WTC11 (cell line): Measurements from ENCODE around the gene FBRS. TPM values are rescaled to one million over a fixed set of nuclear protein-coding genes. Genes with fewer than 3 reads are reported as not detected.

Source experiments
- ATAC-seq: fragments of 200-7000 bp; cut with Tn5 transposase; 2 replicates; pipeline ENCODE4 v1.10.0; 2021; ENCODE audit warnings: mild to moderate bottlenecking, moderate library complexity
- CTCF ChIA-PET: fragments of 300-600 bp; sonication (Branson Sonifier 250); formaldehyde crosslinking; loops from one replicate; lab custom pipeline; 2021; ENCODE audit warnings: antibody characterized with exemption; lab: Charles Lee
- POLR2A ChIA-PET: fragments of 350-600 bp; sonication (Branson Sonifier 250); formaldehyde crosslinking; loops from one replicate; lab custom pipeline; 2021; ENCODE audit warnings: antibody characterized with exemption; lab: Charles Lee
- DNase-seq: peaks from one replicate; pipeline ENCODE4 v3.0.0; 2021; ENCODE audit warnings: low spot score
- H3K27ac Mint-ChIP-seq: 2 replicates; pipeline ENCODE4 v1.8.0; 2021; ENCODE audit warnings: mixed read lengths
- H3K27me3 Mint-ChIP-seq: 2 replicates; pipeline ENCODE4 v1.8.0; 2021; ENCODE audit warnings: low read depth, mild to moderate bottlenecking, moderate library complexity, mixed read lengths
- H3K36me3 Mint-ChIP-seq: 2 replicates; pipeline ENCODE4 v1.8.0; 2021; ENCODE audit warnings: mixed read lengths
- H3K4me1 Mint-ChIP-seq: 2 replicates; pipeline ENCODE4 v1.8.0; 2022; ENCODE audit warnings: mixed read lengths
- H3K4me3 Mint-ChIP-seq: 2 replicates; pipeline ENCODE4 v1.8.0; 2021; ENCODE audit warnings: mild to moderate bottlenecking, moderate library complexity, mixed read lengths
- H3K9me3 Mint-ChIP-seq: 2 replicates; pipeline ENCODE4 v1.8.0; 2021; ENCODE audit warnings: mixed read lengths
- CREM ChIP-seq: sonication (generic); formaldehyde crosslinking; IDR thresholded peaks from 2 replicates; pipeline ENCODE4 v1.8.1; 2022; ENCODE audit warnings: mild to moderate bottlenecking, missing genetic modification reagents, moderate library complexity
- ESRRA ChIP-seq: sonication (generic); formaldehyde crosslinking; IDR thresholded peaks from 2 replicates; pipeline ENCODE4 v1.8.1; 2022; ENCODE audit warnings: mild to moderate bottlenecking, missing genetic modification reagents, borderline replicate concordance
- JAZF1 ChIP-seq: fragments of 250-450 bp; sonication (Bioruptor Pico); IDR thresholded peaks from 2 replicates; pipeline ENCODE4 v1.9.0; 2021; ENCODE audit warnings: moderate library complexity, mild to moderate bottlenecking, inconsistent platforms
- JUN ChIP-seq: sonication (generic); formaldehyde crosslinking; IDR thresholded peaks from 2 replicates; pipeline ENCODE4 v1.8.0; 2023; ENCODE audit warnings: mild to moderate bottlenecking, missing genetic modification reagents
- NR2C2 ChIP-seq: sonication (generic); formaldehyde crosslinking; IDR thresholded peaks from 2 replicates; pipeline ENCODE4 v1.8.0; 2022; ENCODE audit warnings: mild to moderate bottlenecking, missing genetic modification reagents
- SOX15 ChIP-seq: fragments of 250-450 bp; sonication (Bioruptor Pico); IDR thresholded peaks from 2 replicates; pipeline ENCODE4 v1.9.0; 2021; ENCODE audit warnings: mild to moderate bottlenecking
- TP53 ChIP-seq: sonication (generic); formaldehyde crosslinking; IDR thresholded peaks from 2 replicates; pipeline ENCODE4 v1.8.1; 2023; ENCODE audit warnings: mild to moderate bottlenecking, missing genetic modification reagents
- ZNF263 ChIP-seq: sonication (generic); formaldehyde crosslinking; IDR thresholded peaks from 2 replicates; pipeline ENCODE4 v1.8.1; 2022; ENCODE audit warnings: low read depth, mild to moderate bottlenecking, moderate library complexity, missing genetic modification reagents
- ZNF317 ChIP-seq: sonication (generic); formaldehyde crosslinking; IDR thresholded peaks from 2 replicates; pipeline ENCODE4 v1.8.1; 2023; ENCODE audit warnings: low read depth, mild to moderate bottlenecking, moderate library complexity, missing genetic modification reagents, borderline replicate concordance
- ZNF396 ChIP-seq: fragments of 250-450 bp; sonication (Bioruptor Pico); IDR thresholded peaks from 2 replicates; pipeline ENCODE4 v1.8.0; 2021; ENCODE audit warnings: mild to moderate bottlenecking, moderate library complexity, borderline replicate concordance
- total RNA-seq: library from RNA; stranded (reverse); gene quantifications from 3 replicates; pipeline ENCODE4 v1.2.3, GENCODE V29; 2021
- TF ChIP-seq, protein P1 (sequence below): sonication (generic); formaldehyde crosslinking; conservative IDR thresholded peaks from 2 replicates; pipeline ENCODE4 v1.8.1; 2022; ENCODE audit warnings: mild to moderate bottlenecking, missing genetic modification reagents
- TF ChIP-seq, protein P2 (sequence below): sonication (generic); formaldehyde crosslinking; IDR thresholded peaks from 2 replicates; pipeline ENCODE4 v1.8.1; 2023; ENCODE audit warnings: mild to moderate bottlenecking, missing genetic modification reagents
- TF ChIP-seq, protein P3 (sequence below): sonication (generic); formaldehyde crosslinking; IDR thresholded peaks from 2 replicates; pipeline ENCODE4 v1.8.1; 2023; ENCODE audit warnings: mild to moderate bottlenecking, moderate library complexity, missing genetic modification reagents
- TF ChIP-seq, protein P4 (sequence below): sonication (generic); formaldehyde crosslinking; IDR thresholded peaks from 2 replicates; pipeline ENCODE4 v1.8.0; 2023; ENCODE audit warnings: missing genetic modification reagents, mild to moderate bottlenecking, borderline replicate concordance
- TF ChIP-seq, protein P5 (sequence below): sonication (generic); formaldehyde crosslinking; IDR thresholded peaks from 2 replicates; pipeline ENCODE4 v1.8.0; 2022; ENCODE audit warnings: mild to moderate bottlenecking, missing genetic modification reagents
- TF ChIP-seq, protein P6 (sequence below): sonication (generic); formaldehyde crosslinking; IDR thresholded peaks from 2 replicates; pipeline ENCODE4 v1.8.0; 2022; ENCODE audit warnings: mild to moderate bottlenecking, missing genetic modification reagents
- TF ChIP-seq, protein P7 (sequence below): sonication (generic); formaldehyde crosslinking; IDR thresholded peaks from 2 replicates; pipeline ENCODE4 v1.8.1; 2022; ENCODE audit warnings: low read depth, mild to moderate bottlenecking, moderate library complexity, missing genetic modification reagents, borderline replicate concordance
- TF ChIP-seq, protein P8 (sequence below): fragments of 250-450 bp; sonication (Bioruptor Pico); IDR thresholded peaks from 2 replicates; pipeline ENCODE4 v1.9.0; 2021; ENCODE audit warnings: mild to moderate bottlenecking
- TF ChIP-seq, protein P9 (sequence below): fragments of 250-450 bp; sonication (Bioruptor Pico); IDR thresholded peaks from 2 replicates; pipeline ENCODE4 v1.8.0; 2021; ENCODE audit warnings: mild to moderate bottlenecking

The FBRS gene
- total RNA-seq, 1 experiment from 2014 or later: 23.2 TPM

DNA sequence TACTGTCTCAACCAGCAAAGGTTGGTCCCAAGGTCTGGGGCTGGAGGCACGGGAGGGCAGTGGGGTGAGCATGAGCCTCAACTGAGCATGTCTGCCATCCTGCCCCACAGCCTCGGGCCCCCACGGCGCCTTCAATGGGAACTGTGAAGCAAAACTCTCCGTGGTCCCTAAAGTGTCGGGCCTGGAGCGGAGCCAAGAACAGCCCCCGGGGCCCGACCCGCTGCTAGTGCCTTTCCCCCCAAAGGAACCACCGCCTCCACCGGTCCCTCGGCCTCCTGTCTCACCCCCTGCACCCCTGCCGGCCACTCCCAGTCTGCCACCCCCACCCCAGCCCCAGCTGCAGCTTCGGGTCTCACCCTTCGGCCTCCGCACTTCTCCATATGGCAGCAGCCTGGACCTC, 4.2 kb downstream of the FBRS start (continued):
- TF ChIP-seq, protein P1, sequence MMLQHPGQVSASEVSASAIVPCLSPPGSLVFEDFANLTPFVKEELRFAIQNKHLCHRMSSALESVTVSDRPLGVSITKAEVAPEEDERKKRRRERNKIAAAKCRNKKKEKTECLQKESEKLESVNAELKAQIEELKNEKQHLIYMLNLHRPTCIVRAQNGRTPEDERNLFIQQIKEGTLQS: no peak
- TF ChIP-seq ESRRA (CRISPR knock-in tag) (no peak), NR2C2 (CRISPR knock-in tag) (no peak), TP53 (no peak), ZNF263 (CRISPR knock-in tag) (no peak), CREM (CRISPR knock-in tag) (no peak)
- TF ChIP-seq, protein P2, sequence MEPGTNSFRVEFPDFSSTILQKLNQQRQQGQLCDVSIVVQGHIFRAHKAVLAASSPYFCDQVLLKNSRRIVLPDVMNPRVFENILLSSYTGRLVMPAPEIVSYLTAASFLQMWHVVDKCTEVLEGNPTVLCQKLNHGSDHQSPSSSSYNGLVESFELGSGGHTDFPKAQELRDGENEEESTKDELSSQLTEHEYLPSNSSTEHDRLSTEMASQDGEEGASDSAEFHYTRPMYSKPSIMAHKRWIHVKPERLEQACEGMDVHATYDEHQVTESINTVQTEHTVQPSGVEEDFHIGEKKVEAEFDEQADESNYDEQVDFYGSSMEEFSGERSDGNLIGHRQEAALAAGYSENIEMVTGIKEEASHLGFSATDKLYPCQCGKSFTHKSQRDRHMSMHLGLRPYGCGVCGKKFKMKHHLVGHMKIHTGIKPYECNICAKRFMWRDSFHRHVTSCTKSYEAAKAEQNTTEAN (CRISPR knock-in tag): no peak
- TF ChIP-seq, protein P3, sequence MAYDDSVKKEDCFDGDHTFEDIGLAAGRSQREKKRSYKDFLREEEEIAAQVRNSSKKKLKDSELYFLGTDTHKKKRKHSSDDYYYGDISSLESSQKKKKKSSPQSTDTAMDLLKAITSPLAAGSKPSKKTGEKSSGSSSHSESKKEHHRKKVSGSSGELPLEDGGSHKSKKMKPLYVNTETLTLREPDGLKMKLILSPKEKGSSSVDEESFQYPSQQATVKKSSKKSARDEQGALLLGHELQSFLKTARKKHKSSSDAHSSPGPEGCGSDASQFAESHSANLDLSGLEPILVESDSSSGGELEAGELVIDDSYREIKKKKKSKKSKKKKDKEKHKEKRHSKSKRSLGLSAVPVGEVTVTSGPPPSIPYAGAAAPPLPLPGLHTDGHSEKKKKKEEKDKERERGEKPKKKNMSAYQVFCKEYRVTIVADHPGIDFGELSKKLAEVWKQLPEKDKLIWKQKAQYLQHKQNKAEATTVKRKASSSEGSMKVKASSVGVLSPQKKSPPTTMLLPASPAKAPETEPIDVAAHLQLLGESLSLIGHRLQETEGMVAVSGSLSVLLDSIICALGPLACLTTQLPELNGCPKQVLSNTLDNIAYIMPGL (CRISPR knock-in tag): no peak

DNA sequence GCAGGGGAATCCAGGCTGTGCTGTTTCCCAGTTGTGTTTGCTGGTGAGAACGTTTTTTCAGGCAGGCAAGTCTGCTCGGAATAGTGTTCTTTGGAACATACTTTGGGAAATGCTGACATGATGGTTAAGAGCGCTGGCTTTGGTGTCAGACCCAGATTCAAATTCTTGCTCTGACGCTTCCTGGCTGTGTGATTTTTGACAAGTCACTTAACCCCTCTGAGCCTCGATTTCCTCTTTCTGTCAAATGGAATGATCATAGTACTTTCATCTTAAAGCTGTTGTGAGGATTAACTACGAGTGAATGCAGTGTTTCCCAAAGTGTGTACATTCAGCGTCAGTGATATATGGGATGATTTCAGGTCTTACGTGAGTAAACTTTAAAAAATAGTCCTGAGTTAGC, 4.8 kb downstream of the FBRS start:
- H3K27me3 Mint-ChIP-seq: peaks cover 77% of the 10 kb centered on the region
- H3K9me3 Mint-ChIP-seq: no peaks in the 10 kb centered on the region
- ATAC-seq: no peak
- no peak overlapping the region for H3K4me3 Mint-ChIP-seq
- ChIA-PET CTCF (no interaction called here), POLR2A (interaction anchor here (0.7 kb wide), 1 partner anchor 253 kb away, joined by 4 read pairs; no protein-coding TSS in a partner anchor)
- DNase-seq: no peak
- peaks cover 4% of the 10 kb centered on the region; the same call in 1 of the 2 replicates for H3K4me1 Mint-ChIP-seq
- no peak overlapping the region for H3K27ac Mint-ChIP-seq
- peaks cover 31% of the 10 kb centered on the region for H3K36me3 Mint-ChIP-seq
- TF ChIP-seq ZNF396 (CRISPR knock-in tag): no peak
- TF ChIP-seq, protein P4, sequence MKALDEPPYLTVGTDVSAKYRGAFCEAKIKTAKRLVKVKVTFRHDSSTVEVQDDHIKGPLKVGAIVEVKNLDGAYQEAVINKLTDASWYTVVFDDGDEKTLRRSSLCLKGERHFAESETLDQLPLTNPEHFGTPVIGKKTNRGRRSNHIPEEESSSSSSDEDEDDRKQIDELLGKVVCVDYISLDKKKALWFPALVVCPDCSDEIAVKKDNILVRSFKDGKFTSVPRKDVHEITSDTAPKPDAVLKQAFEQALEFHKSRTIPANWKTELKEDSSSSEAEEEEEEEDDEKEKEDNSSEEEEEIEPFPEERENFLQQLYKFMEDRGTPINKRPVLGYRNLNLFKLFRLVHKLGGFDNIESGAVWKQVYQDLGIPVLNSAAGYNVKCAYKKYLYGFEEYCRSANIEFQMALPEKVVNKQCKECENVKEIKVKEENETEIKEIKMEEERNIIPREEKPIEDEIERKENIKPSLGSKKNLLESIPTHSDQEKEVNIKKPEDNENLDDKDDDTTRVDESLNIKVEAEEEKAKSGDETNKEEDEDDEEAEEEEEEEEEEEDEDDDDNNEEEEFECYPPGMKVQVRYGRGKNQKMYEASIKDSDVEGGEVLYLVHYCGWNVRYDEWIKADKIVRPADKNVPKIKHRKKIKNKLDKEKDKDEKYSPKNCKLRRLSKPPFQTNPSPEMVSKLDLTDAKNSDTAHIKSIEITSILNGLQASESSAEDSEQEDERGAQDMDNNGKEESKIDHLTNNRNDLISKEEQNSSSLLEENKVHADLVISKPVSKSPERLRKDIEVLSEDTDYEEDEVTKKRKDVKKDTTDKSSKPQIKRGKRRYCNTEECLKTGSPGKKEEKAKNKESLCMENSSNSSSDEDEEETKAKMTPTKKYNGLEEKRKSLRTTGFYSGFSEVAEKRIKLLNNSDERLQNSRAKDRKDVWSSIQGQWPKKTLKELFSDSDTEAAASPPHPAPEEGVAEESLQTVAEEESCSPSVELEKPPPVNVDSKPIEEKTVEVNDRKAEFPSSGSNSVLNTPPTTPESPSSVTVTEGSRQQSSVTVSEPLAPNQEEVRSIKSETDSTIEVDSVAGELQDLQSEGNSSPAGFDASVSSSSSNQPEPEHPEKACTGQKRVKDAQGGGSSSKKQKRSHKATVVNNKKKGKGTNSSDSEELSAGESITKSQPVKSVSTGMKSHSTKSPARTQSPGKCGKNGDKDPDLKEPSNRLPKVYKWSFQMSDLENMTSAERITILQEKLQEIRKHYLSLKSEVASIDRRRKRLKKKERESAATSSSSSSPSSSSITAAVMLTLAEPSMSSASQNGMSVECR (CRISPR knock-in tag): no peak
- TF ChIP-seq, protein P5, sequence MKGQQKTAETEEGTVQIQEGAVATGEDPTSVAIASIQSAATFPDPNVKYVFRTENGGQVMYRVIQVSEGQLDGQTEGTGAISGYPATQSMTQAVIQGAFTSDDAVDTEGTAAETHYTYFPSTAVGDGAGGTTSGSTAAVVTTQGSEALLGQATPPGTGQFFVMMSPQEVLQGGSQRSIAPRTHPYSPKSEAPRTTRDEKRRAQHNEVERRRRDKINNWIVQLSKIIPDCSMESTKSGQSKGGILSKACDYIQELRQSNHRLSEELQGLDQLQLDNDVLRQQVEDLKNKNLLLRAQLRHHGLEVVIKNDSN (CRISPR knock-in tag): no peak
- TF ChIP-seq JUN (CRISPR knock-in tag): no peak
- no peak for TF ChIP-seq SOX15 (CRISPR knock-in tag)
- TF ChIP-seq, protein P2 (CRISPR knock-in tag): no peak
- TF ChIP-seq, protein P6, sequence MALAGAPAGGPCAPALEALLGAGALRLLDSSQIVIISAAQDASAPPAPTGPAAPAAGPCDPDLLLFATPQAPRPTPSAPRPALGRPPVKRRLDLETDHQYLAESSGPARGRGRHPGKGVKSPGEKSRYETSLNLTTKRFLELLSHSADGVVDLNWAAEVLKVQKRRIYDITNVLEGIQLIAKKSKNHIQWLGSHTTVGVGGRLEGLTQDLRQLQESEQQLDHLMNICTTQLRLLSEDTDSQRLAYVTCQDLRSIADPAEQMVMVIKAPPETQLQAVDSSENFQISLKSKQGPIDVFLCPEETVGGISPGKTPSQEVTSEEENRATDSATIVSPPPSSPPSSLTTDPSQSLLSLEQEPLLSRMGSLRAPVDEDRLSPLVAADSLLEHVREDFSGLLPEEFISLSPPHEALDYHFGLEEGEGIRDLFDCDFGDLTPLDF (CRISPR knock-in tag): no peak
- TF ChIP-seq, protein P7, sequence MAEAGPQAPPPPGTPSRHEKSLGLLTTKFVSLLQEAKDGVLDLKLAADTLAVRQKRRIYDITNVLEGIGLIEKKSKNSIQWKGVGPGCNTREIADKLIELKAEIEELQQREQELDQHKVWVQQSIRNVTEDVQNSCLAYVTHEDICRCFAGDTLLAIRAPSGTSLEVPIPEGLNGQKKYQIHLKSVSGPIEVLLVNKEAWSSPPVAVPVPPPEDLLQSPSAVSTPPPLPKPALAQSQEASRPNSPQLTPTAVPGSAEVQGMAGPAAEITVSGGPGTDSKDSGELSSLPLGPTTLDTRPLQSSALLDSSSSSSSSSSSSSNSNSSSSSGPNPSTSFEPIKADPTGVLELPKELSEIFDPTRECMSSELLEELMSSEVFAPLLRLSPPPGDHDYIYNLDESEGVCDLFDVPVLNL (CRISPR knock-in tag): no peak
- TF ChIP-seq, protein P8, sequence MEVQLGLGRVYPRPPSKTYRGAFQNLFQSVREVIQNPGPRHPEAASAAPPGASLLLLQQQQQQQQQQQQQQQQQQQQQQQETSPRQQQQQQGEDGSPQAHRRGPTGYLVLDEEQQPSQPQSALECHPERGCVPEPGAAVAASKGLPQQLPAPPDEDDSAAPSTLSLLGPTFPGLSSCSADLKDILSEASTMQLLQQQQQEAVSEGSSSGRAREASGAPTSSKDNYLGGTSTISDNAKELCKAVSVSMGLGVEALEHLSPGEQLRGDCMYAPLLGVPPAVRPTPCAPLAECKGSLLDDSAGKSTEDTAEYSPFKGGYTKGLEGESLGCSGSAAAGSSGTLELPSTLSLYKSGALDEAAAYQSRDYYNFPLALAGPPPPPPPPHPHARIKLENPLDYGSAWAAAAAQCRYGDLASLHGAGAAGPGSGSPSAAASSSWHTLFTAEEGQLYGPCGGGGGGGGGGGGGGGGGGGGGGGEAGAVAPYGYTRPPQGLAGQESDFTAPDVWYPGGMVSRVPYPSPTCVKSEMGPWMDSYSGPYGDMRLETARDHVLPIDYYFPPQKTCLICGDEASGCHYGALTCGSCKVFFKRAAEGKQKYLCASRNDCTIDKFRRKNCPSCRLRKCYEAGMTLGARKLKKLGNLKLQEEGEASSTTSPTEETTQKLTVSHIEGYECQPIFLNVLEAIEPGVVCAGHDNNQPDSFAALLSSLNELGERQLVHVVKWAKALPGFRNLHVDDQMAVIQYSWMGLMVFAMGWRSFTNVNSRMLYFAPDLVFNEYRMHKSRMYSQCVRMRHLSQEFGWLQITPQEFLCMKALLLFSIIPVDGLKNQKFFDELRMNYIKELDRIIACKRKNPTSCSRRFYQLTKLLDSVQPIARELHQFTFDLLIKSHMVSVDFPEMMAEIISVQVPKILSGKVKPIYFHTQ (CRISPR knock-in tag): no peak
- TF ChIP-seq, protein P9, sequence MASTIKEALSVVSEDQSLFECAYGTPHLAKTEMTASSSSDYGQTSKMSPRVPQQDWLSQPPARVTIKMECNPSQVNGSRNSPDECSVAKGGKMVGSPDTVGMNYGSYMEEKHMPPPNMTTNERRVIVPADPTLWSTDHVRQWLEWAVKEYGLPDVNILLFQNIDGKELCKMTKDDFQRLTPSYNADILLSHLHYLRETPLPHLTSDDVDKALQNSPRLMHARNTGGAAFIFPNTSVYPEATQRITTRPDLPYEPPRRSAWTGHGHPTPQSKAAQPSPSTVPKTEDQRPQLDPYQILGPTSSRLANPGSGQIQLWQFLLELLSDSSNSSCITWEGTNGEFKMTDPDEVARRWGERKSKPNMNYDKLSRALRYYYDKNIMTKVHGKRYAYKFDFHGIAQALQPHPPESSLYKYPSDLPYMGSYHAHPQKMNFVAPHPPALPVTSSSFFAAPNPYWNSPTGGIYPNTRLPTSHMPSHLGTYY (CRISPR knock-in tag): no peak
- TF ChIP-seq ZNF317 (CRISPR knock-in tag): no peak
- TF ChIP-seq JAZF1 (CRISPR knock-in tag): no peak
